Measurements from ENCODE around the gene TBC1D10A.

The TBC1D10A gene

DNA sequence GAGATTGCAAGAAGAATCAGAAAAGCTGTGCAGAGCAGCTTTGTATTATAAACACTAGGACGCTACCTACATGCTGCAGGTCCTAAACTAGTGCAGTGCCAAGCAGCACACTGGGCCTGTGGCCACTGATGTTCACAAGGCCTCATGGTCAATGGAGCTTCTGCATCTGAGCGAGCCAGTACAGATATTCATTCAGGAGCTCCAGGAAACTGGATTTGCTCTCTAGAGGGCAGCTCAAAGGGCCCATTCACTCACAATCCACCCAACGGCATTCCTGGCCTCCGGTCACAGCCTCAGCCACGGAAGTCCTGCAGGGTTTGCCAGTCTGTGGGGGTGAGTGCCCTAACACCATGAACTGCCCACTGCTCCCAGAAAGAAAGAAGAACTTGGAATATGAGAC is 5.8 kb upstream of the TBC1D10A start:
- ATAC-seq: no peak
- TF ChIP-seq PPARA (CRISPR knock-in tag; IDR thresholded peaks at IDR 0.05; ENCODE audit: borderline replicate concordance) (no peak), BACH2 (CRISPR knock-in tag; IDR thresholded peaks at IDR 0.05; ENCODE audit: borderline replicate concordance) (no peak), ZNF70 (CRISPR knock-in tag; IDR thresholded peaks at IDR 0.05) (no peak), RARB (CRISPR knock-in tag; IDR thresholded peaks at IDR 0.05) (no peak), ZC3H10 (CRISPR knock-in tag; IDR thresholded peaks at IDR 0.05) (no peak)
- TF ChIP-seq, protein P1, sequence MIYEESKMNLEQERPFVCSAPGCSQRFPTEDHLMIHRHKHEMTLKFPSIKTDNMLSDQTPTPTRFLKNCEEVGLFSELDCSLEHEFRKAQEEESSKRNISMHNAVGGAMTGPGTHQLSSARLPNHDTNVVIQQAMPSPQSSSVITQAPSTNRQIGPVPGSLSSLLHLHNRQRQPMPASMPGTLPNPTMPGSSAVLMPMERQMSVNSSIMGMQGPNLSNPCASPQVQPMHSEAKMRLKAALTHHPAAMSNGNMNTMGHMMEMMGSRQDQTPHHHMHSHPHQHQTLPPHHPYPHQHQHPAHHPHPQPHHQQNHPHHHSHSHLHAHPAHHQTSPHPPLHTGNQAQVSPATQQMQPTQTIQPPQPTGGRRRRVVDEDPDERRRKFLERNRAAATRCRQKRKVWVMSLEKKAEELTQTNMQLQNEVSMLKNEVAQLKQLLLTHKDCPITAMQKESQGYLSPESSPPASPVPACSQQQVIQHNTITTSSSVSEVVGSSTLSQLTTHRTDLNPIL (CRISPR knock-in tag; IDR thresholded peaks at IDR 0.05; ENCODE audit: low read depth): no peak
- TF ChIP-seq, protein P2, sequence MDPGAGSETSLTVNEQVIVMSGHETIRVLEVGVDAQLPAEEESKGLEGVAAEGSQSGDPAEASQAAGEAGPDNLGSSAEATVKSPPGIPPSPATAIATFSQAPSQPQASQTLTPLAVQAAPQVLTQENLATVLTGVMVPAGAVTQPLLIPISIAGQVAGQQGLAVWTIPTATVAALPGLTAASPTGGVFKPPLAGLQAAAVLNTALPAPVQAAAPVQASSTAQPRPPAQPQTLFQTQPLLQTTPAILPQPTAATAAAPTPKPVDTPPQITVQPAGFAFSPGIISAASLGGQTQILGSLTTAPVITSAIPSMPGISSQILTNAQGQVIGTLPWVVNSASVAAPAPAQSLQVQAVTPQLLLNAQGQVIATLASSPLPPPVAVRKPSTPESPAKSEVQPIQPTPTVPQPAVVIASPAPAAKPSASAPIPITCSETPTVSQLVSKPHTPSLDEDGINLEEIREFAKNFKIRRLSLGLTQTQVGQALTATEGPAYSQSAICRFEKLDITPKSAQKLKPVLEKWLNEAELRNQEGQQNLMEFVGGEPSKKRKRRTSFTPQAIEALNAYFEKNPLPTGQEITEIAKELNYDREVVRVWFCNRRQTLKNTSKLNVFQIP (CRISPR knock-in tag; IDR thresholded peaks at IDR 0.05; ENCODE audit: borderline replicate concordance, low read depth): no peak
- TF ChIP-seq, protein P3, sequence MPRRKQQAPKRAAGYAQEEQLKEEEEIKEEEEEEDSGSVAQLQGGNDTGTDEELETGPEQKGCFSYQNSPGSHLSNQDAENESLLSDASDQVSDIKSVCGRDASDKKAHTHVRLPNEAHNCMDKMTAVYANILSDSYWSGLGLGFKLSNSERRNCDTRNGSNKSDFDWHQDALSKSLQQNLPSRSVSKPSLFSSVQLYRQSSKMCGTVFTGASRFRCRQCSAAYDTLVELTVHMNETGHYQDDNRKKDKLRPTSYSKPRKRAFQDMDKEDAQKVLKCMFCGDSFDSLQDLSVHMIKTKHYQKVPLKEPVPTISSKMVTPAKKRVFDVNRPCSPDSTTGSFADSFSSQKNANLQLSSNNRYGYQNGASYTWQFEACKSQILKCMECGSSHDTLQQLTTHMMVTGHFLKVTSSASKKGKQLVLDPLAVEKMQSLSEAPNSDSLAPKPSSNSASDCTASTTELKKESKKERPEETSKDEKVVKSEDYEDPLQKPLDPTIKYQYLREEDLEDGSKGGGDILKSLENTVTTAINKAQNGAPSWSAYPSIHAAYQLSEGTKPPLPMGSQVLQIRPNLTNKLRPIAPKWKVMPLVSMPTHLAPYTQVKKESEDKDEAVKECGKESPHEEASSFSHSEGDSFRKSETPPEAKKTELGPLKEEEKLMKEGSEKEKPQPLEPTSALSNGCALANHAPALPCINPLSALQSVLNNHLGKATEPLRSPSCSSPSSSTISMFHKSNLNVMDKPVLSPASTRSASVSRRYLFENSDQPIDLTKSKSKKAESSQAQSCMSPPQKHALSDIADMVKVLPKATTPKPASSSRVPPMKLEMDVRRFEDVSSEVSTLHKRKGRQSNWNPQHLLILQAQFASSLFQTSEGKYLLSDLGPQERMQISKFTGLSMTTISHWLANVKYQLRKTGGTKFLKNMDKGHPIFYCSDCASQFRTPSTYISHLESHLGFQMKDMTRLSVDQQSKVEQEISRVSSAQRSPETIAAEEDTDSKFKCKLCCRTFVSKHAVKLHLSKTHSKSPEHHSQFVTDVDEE (CRISPR knock-in tag; IDR thresholded peaks at IDR 0.05): no peak

DNA sequence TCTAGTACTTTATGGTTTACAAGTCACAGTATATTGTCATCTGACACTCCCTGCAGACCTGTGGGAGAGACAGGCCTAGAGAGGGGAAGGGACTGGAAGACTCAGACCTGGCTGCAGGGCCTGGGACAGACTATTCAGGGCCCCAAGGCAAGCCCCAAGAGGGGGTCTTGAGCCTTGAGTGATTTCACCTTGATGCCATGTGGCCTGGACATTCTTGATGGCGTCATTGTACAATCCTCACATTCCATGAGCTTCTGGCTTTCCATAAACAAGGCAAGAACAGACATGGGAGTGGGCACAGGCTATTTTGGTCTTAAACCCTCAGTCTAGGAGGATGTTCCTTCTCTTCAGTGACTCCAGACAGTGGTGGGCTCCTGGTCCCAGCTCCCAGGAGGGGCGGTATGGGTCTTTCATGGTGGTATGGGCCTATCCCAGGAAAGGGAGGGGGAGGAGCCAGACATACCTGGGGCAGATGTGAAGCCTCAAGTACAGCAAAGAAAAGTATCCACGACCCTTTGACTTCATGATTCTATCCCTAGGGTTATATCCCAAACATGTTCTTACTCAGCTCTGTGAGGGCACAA is 1.8 kb upstream of the TBC1D10A start:
- no peak for ATAC-seq
- TF ChIP-seq, protein P1 (CRISPR knock-in tag; IDR thresholded peaks at IDR 0.05; ENCODE audit: low read depth): no peak
- TF ChIP-seq OSR1 (CRISPR knock-in tag; IDR thresholded peaks at IDR 0.05) (no peak), ZNF70 (CRISPR knock-in tag; IDR thresholded peaks at IDR 0.05) (no peak), SNAI2 (CRISPR knock-in tag; IDR thresholded peaks at IDR 0.05) (no peak), ZNF8 (CRISPR knock-in tag; IDR thresholded peaks at IDR 0.05) (no peak), ARNTL (CRISPR knock-in tag; IDR thresholded peaks at IDR 0.05; ENCODE audit: borderline replicate concordance, low read depth) (no peak), ZC3H10 (CRISPR knock-in tag; IDR thresholded peaks at IDR 0.05) (no peak), ZFP3 (CRISPR knock-in tag; IDR thresholded peaks at IDR 0.05) (no peak), ISL1 (CRISPR knock-in tag; IDR thresholded peaks at IDR 0.05) (no peak), ESRRG (CRISPR knock-in tag; IDR thresholded peaks at IDR 0.05) (no peak)
- TF ChIP-seq, protein P2 (CRISPR knock-in tag; IDR thresholded peaks at IDR 0.05; ENCODE audit: borderline replicate concordance, low read depth): no peak

DNA sequence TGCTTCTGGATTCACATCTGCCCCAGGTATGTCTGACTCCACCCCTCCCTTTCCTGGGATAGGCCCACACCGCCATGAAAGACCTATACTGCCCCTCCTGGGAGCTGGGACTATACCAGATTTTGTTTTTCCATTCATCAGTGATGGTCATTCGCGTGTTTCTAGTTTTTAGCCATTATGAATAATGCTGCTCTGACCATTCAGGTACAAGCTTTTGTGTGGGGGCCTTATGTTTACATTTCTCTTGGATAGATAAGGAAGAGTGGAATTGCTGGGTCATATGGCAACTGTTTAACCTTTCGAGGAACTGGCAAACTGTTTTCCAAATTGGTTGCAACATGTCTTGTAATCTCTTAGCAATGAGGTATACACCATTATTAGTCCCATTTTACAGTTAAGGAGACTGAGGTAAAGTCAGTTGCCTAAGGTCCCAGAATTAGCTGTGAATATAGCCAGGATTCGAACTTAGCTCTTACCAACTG is 1.2 kb upstream of the TBC1D10A start:
- ATAC-seq: no peak
- TF ChIP-seq CSDC2 (CRISPR knock-in tag; IDR thresholded peaks at IDR 0.05): no peak
- no peak for TF ChIP-seq ARNTL (CRISPR knock-in tag; IDR thresholded peaks at IDR 0.05; ENCODE audit: borderline replicate concordance, low read depth)
- TF ChIP-seq ZNF8 (CRISPR knock-in tag; IDR thresholded peaks at IDR 0.05): no peak
- TF ChIP-seq ZFP3 (CRISPR knock-in tag; IDR thresholded peaks at IDR 0.05): no peak
- no peak for TF ChIP-seq GLIS3 (CRISPR knock-in tag; IDR thresholded peaks at IDR 0.05)
- TF ChIP-seq RARB (CRISPR knock-in tag; IDR thresholded peaks at IDR 0.05): no peak
- no peak for TF ChIP-seq ZNF70 (CRISPR knock-in tag; IDR thresholded peaks at IDR 0.05)
- no peak for TF ChIP-seq TCF4 (CRISPR knock-in tag; IDR thresholded peaks at IDR 0.05; ENCODE audit: borderline replicate concordance)
- no peak for TF ChIP-seq ZNF565 (CRISPR knock-in tag; conservative IDR thresholded peaks at IDR 0.05; ENCODE audit: low read depth)
